ENCODE data around the gene TRMT10C. TPM values are rescaled to one million over a fixed set of nuclear protein-coding genes. Genes with fewer than 3 reads are reported as not detected.

Gene TRMT10C
- total RNA-seq, 2 donors from 2014 or later: 41.4 to 41.8 TPM

- Histone ChIP-seq H3K4me1 (ENCODE audit: control insufficient read depth, insufficient read depth, low read length) (no peaks in the 10 kb centered on the region), H3K36me3 (ENCODE audit: control insufficient read depth, insufficient read depth, low read length) (no peaks in the 10 kb centered on the region), H3K27ac (ENCODE audit: low read depth, low read length) (no peak overlapping the region), H3K27me3 (ENCODE audit: control insufficient read depth, insufficient read depth, low read length, poor library complexity, severe bottlenecking) (no peaks in the 10 kb centered on the region), H3K4me3 (ENCODE audit: low read length) (no peak overlapping the region), H3K9ac (ENCODE audit: extremely low read depth, low read length, poor library complexity, severe bottlenecking) (no peak overlapping the region), H3K9me3 (ENCODE audit: control insufficient read depth, low read length) (peaks cover 24% of the 10 kb centered on the region)
- H3K27ac Mint-ChIP-seq: no peak overlapping the region
- no peaks in the 10 kb centered on the region for H3K36me3 Mint-ChIP-seq (ENCODE audit: low read depth)
- 91 to 95% methylated on average over 6 to 9 of the region's 9 CpGs for WGBS, 2 experiments (ENCODE audit: insufficient coverage in 1 of 2, insufficient read length in 1 of 2)
- peaks cover 17% of the 10 kb centered on the region for H3K9me3 Mint-ChIP-seq
- H3K4me1 Mint-ChIP-seq: peaks cover 11% of the 10 kb centered on the region
- no peak for TF ChIP-seq CTCF (conservative IDR thresholded peaks at IDR 0.05)
- H3K27me3 Mint-ChIP-seq (ENCODE audit: insufficient read depth): peaks cover 4% of the 10 kb centered on the region
- no peak for DNase-seq
- no peak overlapping the region for H3K4me3 Mint-ChIP-seq
These were observed 28.7 kb upstream of the TRMT10C start for GRCh38 chr3:101532783-101533602.

GRCh38 chr3:101533603-101533968 lies 28.1 kb upstream of the TRMT10C start:
- H3K9me3 ChIP-seq (ENCODE audit: control insufficient read depth, low read length): peaks cover 22% of the 10 kb centered on the region
- H3K9me3 Mint-ChIP-seq: peaks cover 15% of the 10 kb centered on the region
- no peak overlapping the region for H3K4me3 Mint-ChIP-seq
- H3K9ac ChIP-seq (ENCODE audit: extremely low read depth, low read length, poor library complexity, severe bottlenecking): no peak overlapping the region
- H3K27ac ChIP-seq (ENCODE audit: low read depth, low read length): no peak overlapping the region
- DNase-seq: no peak
- no peak for TF ChIP-seq CTCF (conservative IDR thresholded peaks at IDR 0.05)
- H3K27me3 Mint-ChIP-seq (ENCODE audit: insufficient read depth): peaks cover 4% of the 10 kb centered on the region
- H3K4me3 ChIP-seq (ENCODE audit: low read length): no peak overlapping the region
- 100% methylated on average over 1 of the region's 1 CpG; no CpG with 5 or more reads in 1 of the 2 experiments for WGBS, 2 experiments (ENCODE audit: insufficient coverage in 1 of 2, insufficient read length in 1 of 2)
- H3K4me1 ChIP-seq (ENCODE audit: control insufficient read depth, insufficient read depth, low read length): no peaks in the 10 kb centered on the region
- H3K36me3 Mint-ChIP-seq (ENCODE audit: low read depth): no peaks in the 10 kb centered on the region
- no peak overlapping the region for H3K27ac Mint-ChIP-seq
- no peaks in the 10 kb centered on the region for H3K27me3 ChIP-seq (ENCODE audit: control insufficient read depth, insufficient read depth, low read length, poor library complexity, severe bottlenecking)
- H3K4me1 Mint-ChIP-seq: peaks cover 11% of the 10 kb centered on the region
- no peaks in the 10 kb centered on the region for H3K36me3 ChIP-seq (ENCODE audit: control insufficient read depth, insufficient read depth, low read length)

DNA sequence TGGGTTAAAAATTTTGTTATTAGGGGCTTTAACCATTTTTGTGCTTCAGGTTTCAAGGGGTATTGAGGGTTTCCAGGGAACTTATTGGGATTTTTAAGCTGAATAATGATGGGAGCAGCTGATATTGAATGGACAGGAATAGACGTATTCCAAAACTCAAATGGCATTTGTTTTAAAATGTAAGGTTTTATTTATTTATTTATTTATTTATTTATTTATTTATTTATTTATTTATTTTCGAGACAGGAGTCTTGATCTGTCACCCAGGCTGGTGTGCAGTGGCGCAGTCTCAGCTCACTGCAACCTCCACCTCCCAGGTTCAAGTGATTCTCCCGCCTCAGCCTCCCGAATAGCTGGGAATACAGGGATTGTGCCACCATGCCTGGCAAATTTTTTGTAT lies 26.4 kb upstream of the TRMT10C start:
- Mint-ChIP-seq H3K36me3 (ENCODE audit: low read depth) (no peaks in the 10 kb centered on the region), H3K4me1 (peaks cover 11% of the 10 kb centered on the region), H3K27me3 (ENCODE audit: insufficient read depth) (peaks cover 6% of the 10 kb centered on the region), H3K4me3 (no peak overlapping the region), H3K9me3 (peaks cover 8% of the 10 kb centered on the region), H3K27ac (no peak overlapping the region)
- Histone ChIP-seq H3K9me3 (ENCODE audit: control insufficient read depth, low read length) (peaks cover 6% of the 10 kb centered on the region), H3K9ac (ENCODE audit: extremely low read depth, low read length, poor library complexity, severe bottlenecking) (no peak overlapping the region), H3K4me1 (ENCODE audit: control insufficient read depth, insufficient read depth, low read length) (no peaks in the 10 kb centered on the region), H3K27me3 (ENCODE audit: control insufficient read depth, insufficient read depth, low read length, poor library complexity, severe bottlenecking) (no peaks in the 10 kb centered on the region), H3K27ac (ENCODE audit: low read depth, low read length) (no peak overlapping the region), H3K4me3 (ENCODE audit: low read length) (no peak overlapping the region), H3K36me3 (ENCODE audit: control insufficient read depth, insufficient read depth, low read length) (no peaks in the 10 kb centered on the region)
- WGBS, 2 experiments (ENCODE audit: insufficient coverage in 1 of 2, insufficient read length in 1 of 2): 67 to 99% methylated on average over 2 to 5 of the region's 5 CpGs
- no peak for DNase-seq
- TF ChIP-seq CTCF (conservative IDR thresholded peaks at IDR 0.05): no peak
